Chondrocyte (in vitro differentiated cells): ENCODE results near the gene TET2. TPM values are rescaled to one million over a fixed set of nuclear protein-coding genes. Genes with fewer than 3 reads are reported as not detected.

Source experiments
- DNase-seq: peaks from one replicate; pipeline ENCODE4 v3.0.0; 2021; ENCODE audit warnings: mixed read lengths, low spot score
- H3K27ac Mint-ChIP-seq: one replicate; pipeline ENCODE4 v1.8.0; 2021; ENCODE audit warnings: mild to moderate bottlenecking, moderate library complexity, mixed read lengths; ENCODE audit not compliant: unreplicated experiment
- H3K27me3 Mint-ChIP-seq: 2 replicates; pipeline ENCODE4 v1.8.0; 2021; ENCODE audit warnings: low read depth, mixed read lengths
- H3K36me3 Mint-ChIP-seq: 2 replicates; pipeline ENCODE4 v1.8.0; 2021; ENCODE audit warnings: low read depth, mixed read lengths
- H3K4me1 Mint-ChIP-seq: 2 replicates; pipeline ENCODE4 v1.8.0; 2021; ENCODE audit warnings: low read depth, mild to moderate bottlenecking, mixed read lengths
- H3K4me3 Mint-ChIP-seq: one replicate; pipeline ENCODE4 v1.8.0; 2021; ENCODE audit warnings: mild to moderate bottlenecking, moderate library complexity, mixed read lengths; ENCODE audit not compliant: unreplicated experiment
- H3K9me3 Mint-ChIP-seq: 2 replicates; pipeline ENCODE4 v1.8.0; 2021; ENCODE audit warnings: low read depth, mixed read lengths
- total RNA-seq: library from RNA; stranded (reverse); gene quantifications from 3 replicates; pipeline ENCODE4 v1.2.1, GENCODE V29; 2021
- TF ChIP-seq, protein P1 (sequence below): fragments of 200-600 bp; sonication (generic); IDR thresholded peaks from 2 replicates; pipeline ENCODE4 v1.5.0; 2021; ENCODE audit warnings: antibody characterized with exemption, mild to moderate bottlenecking, moderate library complexity

The TET2 gene
- total RNA-seq, 1 donor from 2014 or later, result 19.6 TPM

GRCh38 chr4:105306158-105306781 lies 159.6 kb downstream of the TET2 start:
- H3K4me1 Mint-ChIP-seq, result no peaks in the 10 kb centered on the region
- H3K27ac Mint-ChIP-seq, result no peak overlapping the region
- no peak overlapping the region for H3K4me3 Mint-ChIP-seq
- TF ChIP-seq, protein P1, sequence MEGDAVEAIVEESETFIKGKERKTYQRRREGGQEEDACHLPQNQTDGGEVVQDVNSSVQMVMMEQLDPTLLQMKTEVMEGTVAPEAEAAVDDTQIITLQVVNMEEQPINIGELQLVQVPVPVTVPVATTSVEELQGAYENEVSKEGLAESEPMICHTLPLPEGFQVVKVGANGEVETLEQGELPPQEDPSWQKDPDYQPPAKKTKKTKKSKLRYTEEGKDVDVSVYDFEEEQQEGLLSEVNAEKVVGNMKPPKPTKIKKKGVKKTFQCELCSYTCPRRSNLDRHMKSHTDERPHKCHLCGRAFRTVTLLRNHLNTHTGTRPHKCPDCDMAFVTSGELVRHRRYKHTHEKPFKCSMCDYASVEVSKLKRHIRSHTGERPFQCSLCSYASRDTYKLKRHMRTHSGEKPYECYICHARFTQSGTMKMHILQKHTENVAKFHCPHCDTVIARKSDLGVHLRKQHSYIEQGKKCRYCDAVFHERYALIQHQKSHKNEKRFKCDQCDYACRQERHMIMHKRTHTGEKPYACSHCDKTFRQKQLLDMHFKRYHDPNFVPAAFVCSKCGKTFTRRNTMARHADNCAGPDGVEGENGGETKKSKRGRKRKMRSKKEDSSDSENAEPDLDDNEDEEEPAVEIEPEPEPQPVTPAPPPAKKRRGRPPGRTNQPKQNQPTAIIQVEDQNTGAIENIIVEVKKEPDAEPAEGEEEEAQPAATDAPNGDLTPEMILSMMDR, result no peak
- H3K9me3 Mint-ChIP-seq, result peaks cover 41% of the 10 kb centered on the region
- H3K36me3 Mint-ChIP-seq, result peaks cover 12% of the 10 kb centered on the region
- H3K27me3 Mint-ChIP-seq, result no peaks in the 10 kb centered on the region
- DNase-seq, result no peak

DNA sequence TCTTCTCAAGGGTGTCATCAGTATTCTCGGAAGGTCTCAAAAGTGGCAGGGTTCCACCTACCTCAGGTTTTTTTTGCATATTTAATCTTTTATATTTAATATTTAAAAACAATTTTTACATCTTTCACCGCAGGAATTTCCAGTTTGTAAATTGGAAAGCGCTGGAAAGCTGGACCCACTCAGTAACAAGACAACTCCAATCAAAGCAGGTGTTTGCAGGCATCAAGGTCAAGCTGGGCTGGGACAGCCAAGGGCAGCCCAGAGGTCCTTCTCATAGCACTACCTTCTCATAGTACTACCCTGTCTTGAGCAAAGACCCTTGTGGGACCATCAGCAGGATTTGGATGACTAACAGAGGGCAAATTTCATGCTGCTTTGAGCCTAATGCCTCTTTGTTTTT lies 160.1 kb downstream of the TET2 start:
- Mint-ChIP-seq H3K27me3 (no peaks in the 10 kb centered on the region), H3K36me3 (peaks cover 15% of the 10 kb centered on the region), H3K4me3 (no peak overlapping the region)

GRCh38 chr4:105318486-105318885 lies 171.8 kb downstream of the TET2 start:
- no peaks in the 10 kb centered on the region for H3K4me1 Mint-ChIP-seq
- TF ChIP-seq, protein P1, result no peak
- peaks cover 23% of the 10 kb centered on the region for H3K9me3 Mint-ChIP-seq
- H3K27me3 Mint-ChIP-seq, result no peaks in the 10 kb centered on the region
- no peak overlapping the region for H3K4me3 Mint-ChIP-seq
- no peak for DNase-seq
- no peak overlapping the region for H3K27ac Mint-ChIP-seq
- peaks cover 14% of the 10 kb centered on the region for H3K36me3 Mint-ChIP-seq

More for the DNA sequence above, 160.1 kb downstream of the TET2 start:
- H3K4me1 Mint-ChIP-seq, result no peaks in the 10 kb centered on the region
- TF ChIP-seq, protein P1, result no peak
- H3K27ac Mint-ChIP-seq, result no peak overlapping the region
- peaks cover 42% of the 10 kb centered on the region for H3K9me3 Mint-ChIP-seq
- no peak for DNase-seq

GRCh38 chr4:105327222-105327621 lies 180.5 kb downstream of the TET2 start:
- no peak overlapping the region for H3K4me3 Mint-ChIP-seq
- no peak for DNase-seq
- peaks cover 2% of the 10 kb centered on the region for H3K36me3 Mint-ChIP-seq

DNA sequence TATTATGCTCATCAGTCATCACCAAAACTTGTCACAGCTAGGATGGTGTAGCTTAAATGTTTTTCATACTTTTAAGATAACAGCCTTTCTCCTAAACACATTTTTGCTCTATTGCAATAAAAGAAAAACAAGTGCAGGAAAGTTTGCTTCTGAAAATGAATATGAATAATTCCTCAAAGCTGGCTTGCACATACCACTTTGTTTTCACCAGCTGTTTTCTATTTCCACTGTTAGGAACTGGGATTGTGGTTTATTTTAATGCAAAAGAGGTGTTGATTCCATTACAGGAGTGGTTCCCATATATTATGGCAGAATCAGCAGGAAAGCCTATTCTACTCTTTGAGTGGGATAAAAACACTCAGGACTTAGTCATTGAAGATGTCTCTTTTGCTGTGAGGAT lies 181.3 kb downstream of the TET2 start:
- TF ChIP-seq, protein P1, result no peak
- no peaks in the 10 kb centered on the region for H3K27me3 Mint-ChIP-seq

More at GRCh38 chr4:105327222-105327621, 180.5 kb downstream of the TET2 start:
- H3K4me1 Mint-ChIP-seq, result no peaks in the 10 kb centered on the region
- peaks cover 4% of the 10 kb centered on the region for H3K9me3 Mint-ChIP-seq
- TF ChIP-seq, protein P1, result no peak
- H3K27me3 Mint-ChIP-seq, result no peaks in the 10 kb centered on the region
- H3K27ac Mint-ChIP-seq, result no peak overlapping the region

More for the DNA sequence above, 181.3 kb downstream of the TET2 start:
- H3K27ac Mint-ChIP-seq, result no peak overlapping the region
- no peak overlapping the region for H3K4me3 Mint-ChIP-seq
- no peak for DNase-seq
- no peaks in the 10 kb centered on the region for H3K9me3 Mint-ChIP-seq
- H3K36me3 Mint-ChIP-seq, result no peaks in the 10 kb centered on the region
- no peaks in the 10 kb centered on the region for H3K4me1 Mint-ChIP-seq
